Skeletal muscle satellite cell (primary cell): ENCODE measurements around the gene DENND4B. TPM values are rescaled to one million over a fixed set of nuclear protein-coding genes. Genes with fewer than 3 reads are reported as not detected.

Experiments
- H3K27me3 ChIP-seq: 2 replicates; pipeline ENCODE4 v1.7.0; 2013; ENCODE audit warnings: low read length; ENCODE audit not compliant: control insufficient read depth, insufficient read depth
- H3K36me3 ChIP-seq: 2 replicates; pipeline ENCODE4 v1.7.0; 2013; ENCODE audit warnings: mild to moderate bottlenecking, control low read depth, low read length; ENCODE audit not compliant: insufficient read depth
- H3K4me1 ChIP-seq: 2 replicates; pipeline ENCODE4 v1.7.0; 2013; ENCODE audit warnings: low read length; ENCODE audit not compliant: control insufficient read depth, insufficient read depth
- H3K4me2 ChIP-seq: 2 replicates; pipeline ENCODE4 v1.7.0; 2013; ENCODE audit warnings: mild to moderate bottlenecking, low read length
- H3K4me3 ChIP-seq: 2 replicates; pipeline ENCODE4 v1.7.0; 2013; ENCODE audit warnings: low read length
- H3K9ac ChIP-seq: 2 replicates; pipeline ENCODE4 v1.7.0; 2013; ENCODE audit warnings: mild to moderate bottlenecking, low read depth, low read length, moderate library complexity
- H3K9me3 ChIP-seq: replicated peaks from 2 replicates; pipeline ENCODE4 v1.7.0; 2013; ENCODE audit warnings: mild to moderate bottlenecking, control low read depth, low read length
- small RNA-seq: library from RNA; depleted of rRNA; stranded (forward); fragments of <200 nt; gene quantifications from one replicate; pipeline ENCODE3, GENCODE V24; 2012

Gene DENND4B

GRCh38 chr1:153888533-153888932 lies 58.0 kb downstream of the DENND4B start:
- H3K4me1 ChIP-seq: no peaks in the 10 kb centered on the region
- H3K36me3 ChIP-seq: no peaks in the 10 kb centered on the region
- H3K4me3 ChIP-seq: no peak overlapping the region
- H3K9me3 ChIP-seq: no peaks in the 10 kb centered on the region
- H3K9ac ChIP-seq: no peak overlapping the region
- no peaks in the 10 kb centered on the region for H3K27me3 ChIP-seq
- H3K4me2 ChIP-seq: peak overlapping the region; percentile 20

GRCh38 chr1:153886127-153886526 lies 60.4 kb downstream of the DENND4B start:
- Histone ChIP-seq H3K4me2 (no peak overlapping the region), H3K4me1 (peaks cover 13% of the 10 kb centered on the region), H3K4me3 (no peak overlapping the region), H3K27me3 (no peaks in the 10 kb centered on the region), H3K36me3 (no peaks in the 10 kb centered on the region), H3K9ac (no peak overlapping the region), H3K9me3 (no peaks in the 10 kb centered on the region)

GRCh38 chr1:153883223-153883622 lies 63.3 kb downstream of the DENND4B start:
- no peak overlapping the region for H3K4me3 ChIP-seq
- peaks cover 19% of the 10 kb centered on the region for H3K4me1 ChIP-seq
- H3K9me3 ChIP-seq: no peaks in the 10 kb centered on the region
- no peaks in the 10 kb centered on the region for H3K36me3 ChIP-seq
- no peaks in the 10 kb centered on the region for H3K27me3 ChIP-seq
- no peak overlapping the region for H3K9ac ChIP-seq
- H3K4me2 ChIP-seq: no peak overlapping the region

- Histone ChIP-seq H3K9me3 (no peaks in the 10 kb centered on the region), H3K4me3 (no peak overlapping the region), H3K27me3 (no peaks in the 10 kb centered on the region), H3K36me3 (no peaks in the 10 kb centered on the region), H3K4me1 (peaks cover 19% of the 10 kb centered on the region), H3K4me2 (peak overlapping the region; percentile 75), H3K9ac (peak overlapping the region; percentile 77)
These were observed 64.1 kb downstream of the DENND4B start for GRCh38 chr1:153882296-153882912.

GRCh38 chr1:153881751-153882150 lies 64.8 kb downstream of the DENND4B start:
- peak overlapping the region; percentile 55 for H3K4me3 ChIP-seq
- H3K27me3 ChIP-seq: no peaks in the 10 kb centered on the region
- H3K4me1 ChIP-seq: peaks cover 19% of the 10 kb centered on the region
- no peaks in the 10 kb centered on the region for H3K9me3 ChIP-seq
- no peaks in the 10 kb centered on the region for H3K36me3 ChIP-seq
- H3K9ac ChIP-seq: peak overlapping the region; percentile 77
- H3K4me2 ChIP-seq: peak overlapping the region; percentile 75

- Histone ChIP-seq H3K36me3 (no peaks in the 10 kb centered on the region), H3K9ac (peak overlapping the region; percentile 77), H3K27me3 (no peaks in the 10 kb centered on the region), H3K9me3 (no peaks in the 10 kb centered on the region), H3K4me1 (peaks cover 19% of the 10 kb centered on the region), H3K4me2 (peak overlapping the region; percentile 75), H3K4me3 (peak overlapping the region; percentile 55)
These were observed 65.6 kb downstream of the DENND4B start for GRCh38 chr1:153880962-153881361.

- H3K4me1 ChIP-seq: peaks cover 19% of the 10 kb centered on the region
- H3K9ac ChIP-seq: no peak overlapping the region
- no peak overlapping the region for H3K4me3 ChIP-seq
- no peak overlapping the region for H3K4me2 ChIP-seq
- H3K9me3 ChIP-seq: no peaks in the 10 kb centered on the region
- no peaks in the 10 kb centered on the region for H3K27me3 ChIP-seq
- no peaks in the 10 kb centered on the region for H3K36me3 ChIP-seq
These were observed 66.5 kb downstream of the DENND4B start for GRCh38 chr1:153880024-153880423.

Small RNAs within 50 kb of the gene (small RNA-seq; reads per million reads assigned to genes)
- not detected for gene AL831737.1
- not detected for gene MIR6737
